Measurements from ENCODE around the gene CLDN24. TPM values are rescaled to one million over a fixed set of nuclear protein-coding genes. Genes with fewer than 3 reads are reported as not detected.

Gene CLDN24
- total RNA-seq, 1 donor from 2014 or later: not detected

GRCh38 chr4:183335369-183335940, 13.2 kb upstream of the CLDN24 start:
- H3K27me3 ChIP-seq (ENCODE audit: control insufficient read depth in 3 of 3, insufficient read depth in 3 of 3, low read length in 3 of 3): peaks cover 0 to 3% (median 0%) of the 10 kb centered on the region in 3 donors

GRCh38 chr4:183333983-183334382, 11.8 kb upstream of the CLDN24 start:
- Histone ChIP-seq H3K27ac (ENCODE audit: low read depth, low read length) (no peak overlapping the region), H3K36me3 (ENCODE audit: control insufficient read depth in 3 of 3, insufficient read depth in 3 of 3, low read length in 3 of 3) (no peaks in the 10 kb centered on the region), H3K4me3 (ENCODE audit: low read length in 3 of 3) (no peak overlapping the region), H3K4me1 (ENCODE audit: control insufficient read depth in 3 of 3, insufficient read depth in 3 of 3, low read length in 3 of 3) (no peaks in the 10 kb centered on the region), H3K9ac (ENCODE audit: low read depth in 1 of 3, low read length in 3 of 3) (no peak overlapping the region), H3K27me3 (ENCODE audit: control insufficient read depth in 3 of 3, insufficient read depth in 3 of 3, low read length in 3 of 3) (peaks cover 0 to 3% (median 0%) of the 10 kb centered on the region in 3 donors), H3K9me3 (ENCODE audit: control insufficient read depth in 3 of 3, low read length in 3 of 3) (no peaks in the 10 kb centered on the region)

More at GRCh38 chr4:183335369-183335940, 13.2 kb upstream of the CLDN24 start:
- Histone ChIP-seq H3K4me1 (ENCODE audit: control insufficient read depth in 3 of 3, insufficient read depth in 3 of 3, low read length in 3 of 3) (no peaks in the 10 kb centered on the region), H3K9me3 (ENCODE audit: control insufficient read depth in 3 of 3, low read length in 3 of 3) (no peaks in the 10 kb centered on the region), H3K27ac (ENCODE audit: low read depth, low read length) (no peak overlapping the region), H3K9ac (ENCODE audit: low read depth in 1 of 3, low read length in 3 of 3) (no peak overlapping the region), H3K36me3 (ENCODE audit: control insufficient read depth in 3 of 3, insufficient read depth in 3 of 3, low read length in 3 of 3) (no peaks in the 10 kb centered on the region), H3K4me3 (ENCODE audit: low read length in 3 of 3) (no peak overlapping the region)

DNA sequence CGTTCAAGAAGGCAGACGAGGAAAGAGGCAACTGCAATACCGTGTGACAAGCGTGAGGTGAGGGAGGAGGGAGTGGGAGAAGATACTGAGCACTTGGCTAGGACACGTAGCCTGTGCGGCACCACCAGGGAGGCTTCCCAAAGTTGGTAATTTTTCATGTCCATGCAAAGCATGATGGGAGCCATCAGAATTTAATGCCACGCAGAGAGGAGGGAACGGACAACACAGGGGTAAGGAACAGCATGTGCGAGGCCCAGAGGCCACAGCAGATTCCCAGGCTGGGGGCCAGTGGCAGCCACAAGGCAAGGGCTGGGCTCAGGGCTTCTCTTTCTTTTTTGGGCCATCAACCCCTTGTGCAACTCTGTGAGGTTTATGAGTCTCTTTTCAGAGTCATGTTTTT, 11.0 kb upstream of the CLDN24 start:
- no peak overlapping the region for H3K9ac ChIP-seq (ENCODE audit: low read depth in 1 of 3, low read length in 3 of 3)
- H3K4me3 ChIP-seq (ENCODE audit: low read length in 3 of 3): no peak overlapping the region
- no peaks in the 10 kb centered on the region for H3K36me3 ChIP-seq (ENCODE audit: control insufficient read depth in 3 of 3, insufficient read depth in 3 of 3, low read length in 3 of 3)
- no peaks in the 10 kb centered on the region for H3K4me1 ChIP-seq (ENCODE audit: control insufficient read depth in 3 of 3, insufficient read depth in 3 of 3, low read length in 3 of 3)
- H3K27ac ChIP-seq (ENCODE audit: low read depth, low read length): no peak overlapping the region
- peaks cover 0 to 3% (median 0%) of the 10 kb centered on the region in 3 donors for H3K27me3 ChIP-seq (ENCODE audit: control insufficient read depth in 3 of 3, insufficient read depth in 3 of 3, low read length in 3 of 3)
- H3K9me3 ChIP-seq (ENCODE audit: control insufficient read depth in 3 of 3, low read length in 3 of 3): no peaks in the 10 kb centered on the region

GRCh38 chr4:183332447-183332846, 10.2 kb upstream of the CLDN24 start:
- Histone ChIP-seq H3K4me3 (ENCODE audit: low read length in 3 of 3) (no peak overlapping the region), H3K9me3 (ENCODE audit: control insufficient read depth in 3 of 3, low read length in 3 of 3) (no peaks in the 10 kb centered on the region), H3K9ac (ENCODE audit: low read depth in 1 of 3, low read length in 3 of 3) (no peak overlapping the region), H3K4me1 (ENCODE audit: control insufficient read depth in 3 of 3, insufficient read depth in 3 of 3, low read length in 3 of 3) (no peaks in the 10 kb centered on the region), H3K36me3 (ENCODE audit: control insufficient read depth in 3 of 3, insufficient read depth in 3 of 3, low read length in 3 of 3) (no peaks in the 10 kb centered on the region), H3K27me3 (ENCODE audit: control insufficient read depth in 3 of 3, insufficient read depth in 3 of 3, low read length in 3 of 3) (peaks cover 0 to under 1% (median 0%) of the 10 kb centered on the region in 3 donors), H3K27ac (ENCODE audit: low read depth, low read length) (no peak overlapping the region)

GRCh38 chr4:183330841-183331240, 8.6 kb upstream of the CLDN24 start:
- no peaks in the 10 kb centered on the region for H3K4me1 ChIP-seq (ENCODE audit: control insufficient read depth in 3 of 3, insufficient read depth in 3 of 3, low read length in 3 of 3)
- H3K9me3 ChIP-seq (ENCODE audit: control insufficient read depth in 3 of 3, low read length in 3 of 3): no peaks in the 10 kb centered on the region
- no peak overlapping the region for H3K9ac ChIP-seq (ENCODE audit: low read depth in 1 of 3, low read length in 3 of 3)
- H3K27me3 ChIP-seq (ENCODE audit: control insufficient read depth in 3 of 3, insufficient read depth in 3 of 3, low read length in 3 of 3): no peaks in the 10 kb centered on the region
- H3K4me3 ChIP-seq (ENCODE audit: low read length in 3 of 3): no peak overlapping the region
- no peaks in the 10 kb centered on the region for H3K36me3 ChIP-seq (ENCODE audit: control insufficient read depth in 3 of 3, insufficient read depth in 3 of 3, low read length in 3 of 3)
- no peak overlapping the region for H3K27ac ChIP-seq (ENCODE audit: low read depth, low read length)

- Histone ChIP-seq H3K36me3 (ENCODE audit: control insufficient read depth in 3 of 3, insufficient read depth in 3 of 3, low read length in 3 of 3) (no peaks in the 10 kb centered on the region), H3K9me3 (ENCODE audit: control insufficient read depth in 3 of 3, low read length in 3 of 3) (no peaks in the 10 kb centered on the region), H3K4me3 (ENCODE audit: low read length in 3 of 3) (no peak overlapping the region), H3K4me1 (ENCODE audit: control insufficient read depth in 3 of 3, insufficient read depth in 3 of 3, low read length in 3 of 3) (no peaks in the 10 kb centered on the region), H3K27ac (ENCODE audit: low read depth, low read length) (no peak overlapping the region), H3K9ac (ENCODE audit: low read depth in 1 of 3, low read length in 3 of 3) (no peak overlapping the region), H3K27me3 (ENCODE audit: control insufficient read depth in 3 of 3, insufficient read depth in 3 of 3, low read length in 3 of 3) (no peaks in the 10 kb centered on the region)
Observed at GRCh38 chr4:183329954-183330742, 7.9 kb upstream of the CLDN24 start.

DNA sequence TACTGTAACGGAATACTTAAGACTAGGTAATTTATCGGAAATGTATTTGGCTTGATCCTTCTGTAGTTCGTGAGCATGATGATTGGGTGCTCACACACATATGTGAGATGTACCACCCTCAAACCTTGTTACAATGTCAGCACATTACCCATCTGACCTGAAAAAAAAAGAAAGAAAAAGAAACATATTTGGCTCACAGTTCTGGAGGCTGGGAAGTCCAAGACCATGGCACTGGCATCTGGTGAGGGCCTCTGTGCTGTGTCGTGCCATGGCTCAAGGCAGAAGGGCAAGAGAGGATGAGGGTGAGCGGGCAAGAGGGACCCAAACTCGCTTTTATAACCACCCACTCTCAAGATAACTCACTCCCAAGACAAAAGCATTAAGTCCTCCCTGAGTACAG, 7.0 kb upstream of the CLDN24 start:
- Histone ChIP-seq H3K9ac (ENCODE audit: low read depth in 1 of 3, low read length in 3 of 3) (no peak overlapping the region), H3K27ac (ENCODE audit: low read depth, low read length) (no peak overlapping the region), H3K27me3 (ENCODE audit: control insufficient read depth in 3 of 3, insufficient read depth in 3 of 3, low read length in 3 of 3) (no peaks in the 10 kb centered on the region), H3K4me3 (ENCODE audit: low read length in 3 of 3) (no peak overlapping the region), H3K4me1 (ENCODE audit: control insufficient read depth in 3 of 3, insufficient read depth in 3 of 3, low read length in 3 of 3) (no peaks in the 10 kb centered on the region), H3K36me3 (ENCODE audit: control insufficient read depth in 3 of 3, insufficient read depth in 3 of 3, low read length in 3 of 3) (no peaks in the 10 kb centered on the region), H3K9me3 (ENCODE audit: control insufficient read depth in 3 of 3, low read length in 3 of 3) (no peaks in the 10 kb centered on the region)

GRCh38 chr4:183328832-183329231, 6.6 kb upstream of the CLDN24 start:
- H3K27me3 ChIP-seq (ENCODE audit: control insufficient read depth in 3 of 3, insufficient read depth in 3 of 3, low read length in 3 of 3): no peaks in the 10 kb centered on the region
- no peaks in the 10 kb centered on the region for H3K4me1 ChIP-seq (ENCODE audit: control insufficient read depth in 3 of 3, insufficient read depth in 3 of 3, low read length in 3 of 3)
- H3K4me3 ChIP-seq (ENCODE audit: low read length in 3 of 3): no peak overlapping the region
- no peak overlapping the region for H3K27ac ChIP-seq (ENCODE audit: low read depth, low read length)
- no peaks in the 10 kb centered on the region for H3K9me3 ChIP-seq (ENCODE audit: control insufficient read depth in 3 of 3, low read length in 3 of 3)
- no peaks in the 10 kb centered on the region for H3K36me3 ChIP-seq (ENCODE audit: control insufficient read depth in 3 of 3, insufficient read depth in 3 of 3, low read length in 3 of 3)
- H3K9ac ChIP-seq (ENCODE audit: low read depth in 1 of 3, low read length in 3 of 3): no peak overlapping the region

DNA sequence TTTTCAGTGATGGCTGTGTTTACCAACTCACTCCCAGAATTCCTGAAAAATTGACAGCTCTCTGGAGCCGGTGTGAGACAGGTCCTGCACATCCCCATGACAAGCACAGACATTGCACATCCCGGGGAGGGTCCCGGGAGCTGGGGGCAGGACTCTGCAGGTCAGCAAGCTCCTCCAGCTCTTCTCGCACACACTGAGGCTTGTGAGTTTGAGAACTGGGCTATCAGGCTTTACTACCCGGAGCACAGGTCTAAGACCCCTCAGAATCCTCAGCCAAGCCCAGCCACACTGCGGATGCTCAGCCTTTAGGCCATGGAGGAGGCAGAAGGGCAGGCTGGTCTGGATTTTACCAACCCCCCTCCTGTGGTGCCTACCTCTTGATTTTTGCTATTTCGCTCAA, 5.6 kb upstream of the CLDN24 start:
- Histone ChIP-seq H3K27ac (ENCODE audit: low read depth, low read length) (no peak overlapping the region), H3K4me3 (ENCODE audit: low read length in 3 of 3) (no peak overlapping the region), H3K27me3 (ENCODE audit: control insufficient read depth in 3 of 3, insufficient read depth in 3 of 3, low read length in 3 of 3) (no peaks in the 10 kb centered on the region), H3K36me3 (ENCODE audit: control insufficient read depth in 3 of 3, insufficient read depth in 3 of 3, low read length in 3 of 3) (no peaks in the 10 kb centered on the region), H3K4me1 (ENCODE audit: control insufficient read depth in 3 of 3, insufficient read depth in 3 of 3, low read length in 3 of 3) (no peaks in the 10 kb centered on the region), H3K9ac (ENCODE audit: low read depth in 1 of 3, low read length in 3 of 3) (no peak overlapping the region), H3K9me3 (ENCODE audit: control insufficient read depth in 3 of 3, low read length in 3 of 3) (no peaks in the 10 kb centered on the region)

GRCh38 chr4:183326853-183327252, 4.6 kb upstream of the CLDN24 start:
- Histone ChIP-seq H3K27ac (ENCODE audit: low read depth, low read length) (no peak overlapping the region), H3K36me3 (ENCODE audit: control insufficient read depth in 3 of 3, insufficient read depth in 3 of 3, low read length in 3 of 3) (no peaks in the 10 kb centered on the region), H3K4me1 (ENCODE audit: control insufficient read depth in 3 of 3, insufficient read depth in 3 of 3, low read length in 3 of 3) (no peaks in the 10 kb centered on the region), H3K4me3 (ENCODE audit: low read length in 3 of 3) (no peak overlapping the region), H3K27me3 (ENCODE audit: control insufficient read depth in 3 of 3, insufficient read depth in 3 of 3, low read length in 3 of 3) (no peaks in the 10 kb centered on the region), H3K9ac (ENCODE audit: low read depth in 1 of 3, low read length in 3 of 3) (no peak overlapping the region), H3K9me3 (ENCODE audit: control insufficient read depth in 3 of 3, low read length in 3 of 3) (no peaks in the 10 kb centered on the region)
